NCI-H1694 (cell line): ENCODE results near the gene CYGB.

ENCODE experiments used
- DNase-seq: peaks from one replicate; lab custom pipeline; 2025; lab: John Stamatoyannopoulos, UW

Gene CYGB

DNA sequence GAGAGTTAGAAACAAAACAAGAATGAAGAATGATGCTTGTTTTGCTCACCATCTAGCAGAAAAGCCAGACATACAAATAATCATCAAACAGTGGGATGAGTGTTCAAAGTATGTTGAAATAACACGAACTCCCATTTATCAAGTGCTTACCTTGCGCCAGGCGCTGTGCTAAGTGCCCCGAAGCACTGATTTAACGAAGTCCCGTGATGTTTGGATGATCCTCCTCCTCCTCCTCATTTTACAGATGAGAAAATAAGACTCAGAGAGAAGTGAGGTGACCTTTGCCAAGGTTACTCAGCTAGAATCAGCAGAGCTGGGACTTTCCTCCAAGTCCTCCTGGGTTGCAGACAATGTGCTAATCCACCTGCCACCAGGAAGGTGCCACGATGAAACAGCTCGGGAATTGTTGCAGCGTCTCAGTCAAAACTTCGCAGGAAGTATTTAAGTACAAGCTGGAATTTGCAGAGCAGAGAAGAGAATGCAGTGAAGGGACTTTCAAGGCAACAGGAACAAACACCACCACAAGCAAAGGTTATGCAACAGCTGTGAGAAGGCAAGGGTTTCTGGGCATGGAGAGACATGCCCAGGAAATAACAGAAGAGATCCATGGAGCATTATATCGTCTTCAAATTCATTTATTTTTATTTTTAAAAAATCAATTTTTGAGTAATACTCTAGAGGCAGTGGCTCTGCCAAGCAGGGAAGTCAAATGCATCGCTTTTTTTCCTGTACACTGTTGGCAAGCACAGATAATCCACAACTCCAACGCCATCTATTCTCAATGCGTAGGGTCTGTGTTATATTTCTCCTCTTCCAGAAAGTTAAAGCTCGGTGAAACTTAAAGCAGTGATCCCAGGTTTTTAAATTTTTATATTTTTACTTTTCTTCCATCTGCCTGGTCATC is 13.5 kb upstream of the CYGB start:
- DNase-seq: no peak

GRCh38 chr17:76549539-76549938 is 12.0 kb upstream of the CYGB start:
- no peak for DNase-seq

DNA sequence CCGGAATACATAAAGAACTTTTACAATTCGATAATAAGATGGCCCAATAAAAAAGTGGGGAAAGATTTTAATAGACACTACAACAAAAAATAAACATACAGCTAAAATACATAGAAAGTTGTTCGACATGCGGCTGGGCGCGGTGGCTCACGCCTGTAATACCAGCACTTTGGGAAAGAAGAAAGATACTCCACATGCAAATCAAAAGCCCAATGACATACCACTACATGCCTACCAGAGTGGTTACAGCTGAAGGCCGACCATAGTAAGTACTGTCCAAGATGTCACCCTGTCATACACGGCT is 11.7 kb upstream of the CYGB start:
- DNase-seq: no peak

GRCh38 chr17:76548378-76549214 is 11.1 kb upstream of the CYGB start:
- DNase-seq: no peak

- no peak for DNase-seq
Observed at GRCh38 chr17:76547642-76548202, 10.2 kb upstream of the CYGB start.

DNA sequence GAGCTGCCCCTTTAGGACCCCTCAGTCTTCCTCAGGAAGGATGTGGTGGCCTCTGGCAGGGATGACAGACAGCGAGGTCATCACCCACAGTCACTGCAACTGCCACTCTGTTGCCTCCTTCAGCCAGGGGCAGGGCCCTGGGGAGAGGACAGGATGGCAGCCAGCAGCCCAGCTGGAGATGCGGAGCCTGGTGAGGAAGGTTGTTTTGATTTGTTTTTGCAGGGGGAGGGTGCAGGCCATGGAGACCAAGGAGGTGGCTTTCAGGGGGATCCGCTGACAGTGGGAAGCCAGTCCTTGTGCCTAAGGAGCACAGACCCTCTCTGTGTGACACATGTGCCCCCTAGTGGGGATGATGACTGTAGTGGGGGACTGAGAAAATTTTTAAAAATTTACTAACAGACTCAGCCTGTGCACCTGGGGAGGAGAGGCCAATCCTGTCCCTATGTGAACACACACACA is 9.7 kb upstream of the CYGB start:
- DNase-seq: peak; percentile 87

GRCh38 chr17:76546556-76547182 is 9.2 kb upstream of the CYGB start:
- DNase-seq: no peak

GRCh38 chr17:76545918-76546555 is 8.5 kb upstream of the CYGB start:
- DNase-seq: no peak

- no peak for DNase-seq
Observed at GRCh38 chr17:76544546-76545365, 7.2 kb upstream of the CYGB start.

GRCh38 chr17:76543826-76544545 is 6.5 kb upstream of the CYGB start:
- peak; percentile 61 for DNase-seq

DNA sequence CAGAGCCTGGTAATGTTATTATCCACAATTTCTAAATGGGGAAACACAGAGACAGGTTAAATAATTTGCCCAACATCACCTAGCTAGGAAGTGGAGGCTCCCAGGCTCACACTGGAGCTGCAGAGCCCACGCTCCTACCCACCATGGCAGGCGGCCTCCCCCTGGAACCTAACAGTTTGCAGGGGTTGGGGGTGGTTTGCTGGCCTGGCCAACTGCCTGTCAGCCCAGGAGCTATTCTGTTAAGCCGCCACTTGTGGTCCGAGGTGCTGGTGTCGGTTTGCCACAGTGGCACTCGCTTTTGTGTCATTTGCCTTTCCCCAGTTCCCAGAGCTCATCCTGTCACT is 5.9 kb upstream of the CYGB start:
- no peak for DNase-seq

DNA sequence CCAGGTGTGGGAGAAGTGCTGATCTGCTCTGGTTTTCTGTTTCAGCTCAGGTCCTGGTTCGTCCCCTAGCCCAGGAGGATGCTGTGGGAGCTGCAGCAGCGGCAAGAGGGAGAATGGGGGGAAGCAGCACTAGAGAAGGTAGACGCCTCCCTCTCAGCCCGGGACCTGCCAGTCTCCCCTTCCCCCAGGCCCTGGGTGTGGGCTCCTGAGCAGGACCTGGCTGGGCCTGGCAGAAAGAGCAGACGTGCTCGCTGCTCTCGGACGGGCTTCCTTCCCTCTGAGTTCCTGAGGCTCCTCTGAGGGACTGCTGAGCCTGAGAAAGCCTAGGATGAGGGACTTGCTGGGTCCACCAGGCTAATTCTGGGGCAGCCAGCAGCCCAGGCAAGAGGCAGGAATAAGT is 5.5 kb upstream of the CYGB start:
- no peak for DNase-seq

- DNase-seq: no peak
Observed at GRCh38 chr17:76542566-76542971, 5.1 kb upstream of the CYGB start.

DNA sequence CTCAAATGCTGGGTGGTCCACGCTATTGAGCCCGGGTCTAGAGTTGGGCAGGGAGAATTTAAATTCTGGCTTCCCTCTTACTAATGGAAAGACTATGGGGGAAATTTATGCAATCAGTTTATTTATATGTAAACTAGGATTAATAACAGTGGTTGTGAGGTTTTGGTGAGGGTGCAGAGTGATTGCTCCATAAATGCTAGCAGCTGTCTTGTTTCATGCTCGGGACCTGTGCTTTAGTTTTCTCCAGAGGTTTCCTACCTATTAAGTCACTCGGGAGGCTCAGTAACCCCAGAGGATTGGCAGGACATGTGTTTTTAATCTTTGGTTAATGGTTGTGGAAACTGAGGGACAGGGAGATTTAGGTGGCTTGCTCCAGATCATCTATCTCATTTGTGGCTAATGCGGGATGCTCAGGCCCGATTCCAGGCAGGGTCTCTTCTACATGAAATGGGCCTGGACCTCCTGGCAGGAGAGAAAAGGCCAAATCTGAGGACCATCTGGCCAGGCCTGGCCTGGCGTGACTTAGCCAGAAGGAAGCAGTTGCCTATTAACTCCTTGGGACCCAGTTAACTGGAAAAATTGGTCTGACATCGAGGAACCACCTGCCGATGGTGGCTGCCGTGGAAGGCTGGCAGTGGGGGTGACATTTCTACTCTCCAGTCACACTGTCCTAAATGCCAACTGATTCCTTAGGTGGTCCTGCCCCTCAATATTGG is 4.4 kb upstream of the CYGB start:
- no peak for DNase-seq

GRCh38 chr17:76540381-76541300 is 3.1 kb upstream of the CYGB start:
- DNase-seq: peak; percentile 72

- no peak for DNase-seq
Observed at GRCh38 chr17:76539631-76540271, 2.2 kb upstream of the CYGB start, which contains the start of gene PRCD. PRCD (plus strand) TSS chr17:76540044; CDS start chr17:76540142, 98 bp downstream.

DNA sequence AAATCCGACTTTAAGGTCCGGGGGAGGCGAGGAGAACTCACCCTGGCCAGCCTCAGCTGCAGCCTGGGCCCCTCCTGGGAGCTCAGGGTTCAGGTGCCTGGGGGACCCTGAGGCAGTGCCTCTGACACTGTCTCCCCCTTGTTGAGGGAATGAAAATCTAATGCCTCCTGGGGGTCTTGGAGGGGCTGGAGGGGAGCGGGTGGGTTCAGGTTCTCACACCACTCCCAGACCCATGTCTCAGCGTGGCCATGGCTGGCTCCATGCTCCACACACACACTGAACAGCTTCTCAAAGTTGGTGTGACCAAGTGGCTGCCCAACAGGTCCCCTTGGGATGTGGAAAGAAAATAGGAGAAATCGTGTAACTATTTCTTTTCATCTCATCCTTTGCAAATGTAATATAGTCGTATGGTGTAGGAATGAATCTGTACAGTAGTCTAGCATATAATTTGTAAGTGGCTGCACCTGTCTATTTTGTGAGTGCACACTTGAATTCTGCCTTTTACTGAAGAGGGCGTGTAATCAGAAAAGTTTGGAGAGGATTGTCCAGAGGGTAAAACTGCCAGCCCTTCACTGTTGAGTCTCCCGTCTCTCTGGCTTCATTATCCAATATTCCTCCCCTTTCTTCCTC is 1.5 kb upstream of the CYGB start:
- no peak for DNase-seq
